Thyroid gland (tissue), 4 donors: ENCODE data around the gene FANCF. TPM values are rescaled to one million over a fixed set of nuclear protein-coding genes. Genes with fewer than 3 reads are reported as not detected.
A peak's percentile ranks its signal among the peaks of the same experiment; 100 is the strongest.

Experiments used
- DNase-seq, 2 donors: peaks; one replicate each; pipeline ENCODE4 v3.0.0-alpha.2; 2019
- H3K27ac ChIP-seq, 3 donors: fragments of 200-600 bp; sonication (generic); 1 replicate in 2 of 3; 2 replicates in 1 of 3; pipeline ENCODE4 v1.5.1; 2016 to 2019; ENCODE audit warnings: mild to moderate bottlenecking in 1 of 3, moderate library complexity in 1 of 3
- H3K27me3 ChIP-seq: fragments of 200-600 bp; sonication (generic); one replicate; pipeline ENCODE4 v1.5.1; 2019
- H3K36me3 ChIP-seq, 2 donors: fragments of 200-600 bp; sonication (generic); one replicate each; pipeline ENCODE4 v1.5.1; 2016 to 2019
- H3K4me1 ChIP-seq, 2 donors: fragments of 200-600 bp; sonication (generic); one replicate each; pipeline ENCODE4 v1.5.1; 2017 to 2019
- H3K4me3 ChIP-seq, 3 donors: fragments of 200-600 bp; sonication (generic); replicated peaks in 1 of 3; 1 replicate in 2 of 3; 2 replicates in 1 of 3; pipeline ENCODE4 v1.5.1; 2016; ENCODE audit warnings: mild to moderate bottlenecking in 1 of 3
- H3K9me3 ChIP-seq: fragments of 200-600 bp; sonication (generic); one replicate; pipeline ENCODE4 v1.5.1; 2017
- CTCF ChIP-seq, 6 experiments: fragments of 200-600 bp in 3 of 6; fragments of 450-650 bp in 3 of 6; sonication (generic) in 3 of 6; IDR thresholded peaks; one replicate each; pipeline ENCODE4 v1.5.1; 2016 to 2019; ENCODE audit warnings: antibody characterized with exemption in 6 of 6, mild to moderate bottlenecking in 2 of 6, inconsistent platforms in 1 of 6, moderate library complexity in 1 of 6
- POLR2A ChIP-seq, 2 donors: fragments of 450-650 bp; IDR thresholded peaks; one replicate each; pipeline ENCODE4 v1.6.1; 2017; ENCODE audit warnings: antibody characterized with exemption in 2 of 2, mild to moderate bottlenecking in 2 of 2, moderate library complexity in 1 of 2
- WGBS, 2 donors: methylation state at CpG; one replicate each; pipeline ENCODE4 v1.1.5; 2017; 5-methylcytosine and 5-hydroxymethylcytosine counted together
- intact Hi-C: fragments of 100-400 bp; cut with DNase I; formaldehyde crosslinking; loops from one replicate; pipeline ENCODE4 v1.15.1; 2023
- total RNA-seq, 4 donors: library from RNA; depleted of rRNA; stranded (reverse); fragments of >200 nt; gene quantifications; one replicate each; pipeline ENCODE4 v1.2.3, GENCODE V29; 2016

The FANCF gene
- total RNA-seq, 4 donors from 2014 or later = 8.6 to 15.2 (median 13.4) TPM

GRCh38 chr11:22669368-22669767 lies 43.7 kb upstream of the FANCF start:
- Histone ChIP-seq H3K27me3 (no peaks in the 10 kb centered on the region), H3K4me1 (peaks cover 0 to 14% of the 10 kb centered on the region in 2 donors), H3K4me3 (no peak overlapping the region), H3K27ac (no peak overlapping the region), H3K9me3 (no peaks in the 10 kb centered on the region), H3K36me3 (no peaks in the 10 kb centered on the region)
- intact Hi-C loops = no loop called here
- 90 to 94% methylated on average over 2 of the region's 2 CpGs for WGBS, 2 donors
- no peak for DNase-seq
- TF ChIP-seq POLR2A (IDR thresholded peaks at IDR 0.05) (no peak), CTCF (IDR thresholded peaks at IDR 0.05) (no peak)

DNA sequence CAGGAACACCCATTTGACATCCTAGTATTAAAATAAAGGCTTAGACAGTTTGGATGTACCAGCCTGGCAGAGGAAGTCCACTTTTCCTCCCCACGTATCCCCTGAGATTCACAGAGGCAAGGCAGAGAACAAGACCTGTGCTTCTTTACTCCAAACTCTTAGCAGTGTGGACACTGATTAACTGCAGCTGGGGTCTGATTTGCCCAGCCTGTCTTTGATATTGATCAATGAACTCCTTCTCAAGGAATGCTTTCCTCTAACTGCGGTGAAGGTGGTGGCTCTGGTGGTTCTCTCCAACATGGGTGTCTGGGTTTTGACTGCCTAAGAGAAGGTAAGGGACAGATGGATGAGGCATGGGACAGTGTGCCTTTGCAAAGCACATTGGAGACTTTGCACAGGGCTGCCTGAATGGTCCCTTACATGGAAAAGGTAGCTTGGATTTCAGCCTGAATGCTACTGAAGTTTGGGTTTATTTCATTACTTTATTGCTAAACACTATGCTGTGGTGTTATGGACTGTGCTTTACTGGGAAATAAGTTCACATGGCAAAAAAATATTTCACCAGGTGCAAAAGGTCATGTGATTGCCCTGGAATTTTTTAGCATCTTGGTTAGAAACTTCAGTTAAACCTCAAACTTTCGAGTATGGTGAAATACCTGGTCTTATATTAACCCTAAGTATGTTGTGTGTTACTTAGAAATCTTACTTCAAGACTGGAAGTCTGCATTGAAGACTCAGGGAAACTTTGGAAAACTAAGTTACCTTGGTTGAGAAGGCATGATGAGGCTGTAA lies 42.6 kb upstream of the FANCF start:
- DNase-seq = no peak
- peaks cover 0 to 14% of the 10 kb centered on the region in 2 donors for H3K4me1 ChIP-seq
- H3K36me3 ChIP-seq = no peaks in the 10 kb centered on the region
- TF ChIP-seq POLR2A (IDR thresholded peaks at IDR 0.05) = no peak
- TF ChIP-seq CTCF (IDR thresholded peaks at IDR 0.05) = no peak
- 52 to 55% methylated on average over 3 of the region's 3 CpGs for WGBS, 2 donors
- no peak overlapping the region for H3K4me3 ChIP-seq
- H3K27ac ChIP-seq = no peak overlapping the region
- intact Hi-C loops = no loop called here
- H3K9me3 ChIP-seq = no peaks in the 10 kb centered on the region
- no peaks in the 10 kb centered on the region for H3K27me3 ChIP-seq

GRCh38 chr11:22666688-22667439 lies 41.2 kb upstream of the FANCF start:
- peak; percentile 22 to 27 for DNase-seq
- peak in 1 of 6 experiments; percentile 13 for TF ChIP-seq CTCF (IDR thresholded peaks at IDR 0.05)
- no peak for TF ChIP-seq POLR2A (IDR thresholded peaks at IDR 0.05)
- H3K9me3 ChIP-seq = no peaks in the 10 kb centered on the region
- H3K36me3 ChIP-seq = no peaks in the 10 kb centered on the region
- no peak overlapping the region for H3K27ac ChIP-seq
- WGBS, 2 donors = 7% methylated on average over 30 to 40 of the region's 40 CpGs
- intact Hi-C loops = no loop called here
- peaks cover 0 to 14% of the 10 kb centered on the region in 2 donors for H3K4me1 ChIP-seq
- peak overlapping the region in 1 of 3 donors; percentile 15 for H3K4me3 ChIP-seq
- H3K27me3 ChIP-seq = no peaks in the 10 kb centered on the region

- TF ChIP-seq CTCF (IDR thresholded peaks at IDR 0.05) (no peak), POLR2A (IDR thresholded peaks at IDR 0.05) (no peak)
- 5 to 6% methylated on average over 8 of the region's 8 CpGs for WGBS, 2 donors
- intact Hi-C loops = no loop called here
- H3K27me3 ChIP-seq = no peaks in the 10 kb centered on the region
- no peaks in the 10 kb centered on the region for H3K9me3 ChIP-seq
- peak within 1 kb of the TSS in 1 of 3 donors; percentile 15 for H3K4me3 ChIP-seq
- H3K36me3 ChIP-seq = no peaks in the 10 kb centered on the region
- DNase-seq = no peak
- H3K4me1 ChIP-seq = peaks cover 0 to 14% of the 10 kb centered on the region in 2 donors
- H3K27ac ChIP-seq = no peak within 1 kb of the TSS
Measured at GRCh38 chr11:22666325-22666687, 40.7 kb upstream of the FANCF start, which contains the start of gene GAS2. GAS2 (plus strand) TSS chr11:22666611; CDS start chr11:22674870, 8,259 bp downstream.

DNA sequence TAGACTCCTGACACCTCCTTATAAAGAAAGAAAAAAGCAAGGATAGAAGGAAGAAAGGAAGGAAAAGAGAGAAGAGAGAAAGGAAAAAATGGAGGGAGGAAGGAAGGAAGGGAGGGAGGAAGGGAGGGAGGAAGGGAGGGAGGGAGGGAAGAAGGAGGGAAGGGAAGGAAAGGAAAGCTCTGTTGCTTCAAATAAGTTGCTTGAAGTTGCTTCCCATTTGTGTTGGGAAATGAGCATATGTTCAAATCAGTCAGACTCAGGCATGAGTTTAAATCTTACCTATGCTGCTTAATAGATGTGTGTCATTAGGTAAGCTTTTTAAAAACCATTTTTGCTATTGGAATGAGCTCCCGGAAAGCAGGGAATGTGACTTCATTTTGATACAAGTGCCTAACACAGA lies 34.2 kb upstream of the FANCF start:
- H3K27me3 ChIP-seq = no peaks in the 10 kb centered on the region
- DNase-seq = no peak
- no peaks in the 10 kb centered on the region for H3K9me3 ChIP-seq
- H3K4me1 ChIP-seq = no peaks in the 10 kb centered on the region
- intact Hi-C loops = no loop called here
- TF ChIP-seq CTCF (IDR thresholded peaks at IDR 0.05) (no peak), POLR2A (IDR thresholded peaks at IDR 0.05) (no peak)
- no peak overlapping the region for H3K4me3 ChIP-seq
- 94 to 95% methylated on average over 1 of the region's 1 CpG for WGBS, 2 donors
- H3K27ac ChIP-seq = no peak overlapping the region
- H3K36me3 ChIP-seq = no peaks in the 10 kb centered on the region
